Measurements from ENCODE around the gene GRK5. TPM values are rescaled to one million over a fixed set of nuclear protein-coding genes. Genes with fewer than 3 reads are reported as not detected.

GRK5 gene
- total RNA-seq, 1 experiment from 2014 or later: 58.2 TPM

- Histone ChIP-seq H3K36me3 (ENCODE audit: insufficient read depth, low read length, poor library complexity, severe bottlenecking) (peaks cover 4% of the 10 kb centered on the region), H3K4me3 (ENCODE audit: low read depth, low read length, poor library complexity, severe bottlenecking) (no peak overlapping the region), H3K27ac (ENCODE audit: low read depth, low read length, poor library complexity, severe bottlenecking) (no peak overlapping the region), H3K4me1 (ENCODE audit: insufficient read depth, low read length, poor library complexity, severe bottlenecking) (peaks cover 11% of the 10 kb centered on the region), H3K9me3 (ENCODE audit: low read depth, low read length, poor library complexity, severe bottlenecking) (peaks cover 6% of the 10 kb centered on the region), H3K27me3 (replicated peaks; ENCODE audit: insufficient read depth, low read depth, low read length, poor library complexity) (no peaks in the 10 kb centered on the region)
- CTCF ChIA-PET: no interaction called here
- no peak for DNase-seq (ENCODE audit: low spot score)
- POLR2A ChIA-PET (ENCODE audit: low non-redundant PET): no interaction called here
- intact Hi-C loops (cut with micrococcal nuclease; ENCODE audit: unreplicated experiment): no loop called here
- TF ChIP-seq CTCF (conservative IDR thresholded peaks at IDR 0.05; ENCODE audit: low read depth, low read length) (no peak), EZH2 (IDR thresholded peaks at IDR 0.05; ENCODE audit: borderline replicate concordance, low read depth, low read length, poor library complexity, severe bottlenecking) (no peak)
- BruUV-seq (replicated peaks): no TSS peak
Measured at GRCh38 chr10:119326167-119326566, 118.8 kb downstream of the GRK5 start.

GRCh38 chr10:119327096-119327745 lies 119.8 kb downstream of the GRK5 start:
- intact Hi-C loops (cut with micrococcal nuclease; ENCODE audit: unreplicated experiment): no loop called here
- H3K27me3 ChIP-seq (replicated peaks; ENCODE audit: insufficient read depth, low read depth, low read length, poor library complexity): no peaks in the 10 kb centered on the region
- no peak overlapping the region for H3K27ac ChIP-seq (ENCODE audit: low read depth, low read length, poor library complexity, severe bottlenecking)
- peaks cover 11% of the 10 kb centered on the region for H3K4me1 ChIP-seq (ENCODE audit: insufficient read depth, low read length, poor library complexity, severe bottlenecking)
- POLR2A ChIA-PET (ENCODE audit: low non-redundant PET): interaction anchor here (0.5 kb wide), 1 partner anchor 18 kb away, joined by 4 read pairs; no protein-coding TSS in a partner anchor
- H3K9me3 ChIP-seq (ENCODE audit: low read depth, low read length, poor library complexity, severe bottlenecking): no peaks in the 10 kb centered on the region
- DNase-seq (ENCODE audit: low spot score): no peak
- no peak for TF ChIP-seq EZH2 (IDR thresholded peaks at IDR 0.05; ENCODE audit: borderline replicate concordance, low read depth, low read length, poor library complexity, severe bottlenecking)
- TF ChIP-seq CTCF (conservative IDR thresholded peaks at IDR 0.05; ENCODE audit: low read depth, low read length): no peak
- CTCF ChIA-PET: no interaction called here
- H3K4me3 ChIP-seq (ENCODE audit: low read depth, low read length, poor library complexity, severe bottlenecking): no peak overlapping the region
- no TSS peak for BruUV-seq (replicated peaks)
- peaks cover 4% of the 10 kb centered on the region for H3K36me3 ChIP-seq (ENCODE audit: insufficient read depth, low read length, poor library complexity, severe bottlenecking)

- DNase-seq (ENCODE audit: low spot score): no peak
- POLR2A ChIA-PET (ENCODE audit: low non-redundant PET): no interaction called here
- no TSS peak for BruUV-seq (replicated peaks)
- CTCF ChIA-PET: interaction anchor here (0.9 kb wide), 1 partner anchor 75 kb away, joined by 3 read pairs; no protein-coding TSS in a partner anchor
- Histone ChIP-seq H3K9me3 (ENCODE audit: low read depth, low read length, poor library complexity, severe bottlenecking) (no peaks in the 10 kb centered on the region), H3K4me1 (ENCODE audit: insufficient read depth, low read length, poor library complexity, severe bottlenecking) (peaks cover 6% of the 10 kb centered on the region), H3K27ac (ENCODE audit: low read depth, low read length, poor library complexity, severe bottlenecking) (no peak overlapping the region), H3K27me3 (replicated peaks; ENCODE audit: insufficient read depth, low read depth, low read length, poor library complexity) (no peaks in the 10 kb centered on the region), H3K36me3 (ENCODE audit: insufficient read depth, low read length, poor library complexity, severe bottlenecking) (peaks cover 8% of the 10 kb centered on the region), H3K4me3 (ENCODE audit: low read depth, low read length, poor library complexity, severe bottlenecking) (no peak overlapping the region)
- intact Hi-C loops (cut with micrococcal nuclease; ENCODE audit: unreplicated experiment): no loop called here
- TF ChIP-seq EZH2 (IDR thresholded peaks at IDR 0.05; ENCODE audit: borderline replicate concordance, low read depth, low read length, poor library complexity, severe bottlenecking): no peak
- TF ChIP-seq CTCF (conservative IDR thresholded peaks at IDR 0.05; ENCODE audit: low read depth, low read length): no peak
Measured at GRCh38 chr10:119328223-119328622, 120.9 kb downstream of the GRK5 start.
